CD4-positive, alpha-beta T cell (primary cell): ENCODE data around the gene ARID1B. TPM values are rescaled to one million over a fixed set of nuclear protein-coding genes. Genes with fewer than 3 reads are reported as not detected.

Experiments
- ATAC-seq: fragments of 200-7000 bp; cut with Tn5 transposase; one replicate; pipeline ENCODE4 v1.10.0; 2022; ENCODE audit warnings: mild to moderate bottlenecking; ENCODE audit not compliant: poor library complexity
- CTCF ChIA-PET: fragments of 350-600 bp; sonication (Branson Sonifier 250); formaldehyde crosslinking; loops from one replicate; lab custom pipeline; 2021; ENCODE audit warnings: antibody characterized with exemption, inconsistent platforms; lab: Charles Lee
- POLR2A ChIA-PET: fragments of 350-600 bp; sonication (Branson Sonifier 250); formaldehyde crosslinking; loops from one replicate; lab custom pipeline; 2021; ENCODE audit warnings: antibody characterized with exemption, inconsistent platforms; lab: Charles Lee
- DNase-seq, 14 experiments: peaks; one replicate each; pipeline ENCODE4 v3.0.0-alpha.2; 2013 to 2020; ENCODE audit warnings: mixed read lengths in 2 of 14
- H3K27ac ChIP-seq, 2 donors: one replicate each; pipeline versions ENCODE4 v1.5.1 to v1.7.0; 2013; ENCODE audit warnings: low read length in 2 of 2, low read depth in 1 of 2, mild to moderate bottlenecking in 1 of 2
- H3K27me3 ChIP-seq, 2 experiments: 1 replicate in 1 of 2; 2 replicates in 1 of 2; pipeline versions ENCODE4 v1.6.1 to v1.7.0; 2013; ENCODE audit warnings: low read length in 2 of 2, control low read depth in 1 of 2, mild to moderate bottlenecking in 1 of 2, moderate library complexity in 1 of 2; ENCODE audit not compliant: insufficient read depth in 2 of 2, control insufficient read depth in 1 of 2
- H3K36me3 ChIP-seq: one replicate; pipeline ENCODE4 v1.6.1; 2013; ENCODE audit warnings: low read length, control low read depth; ENCODE audit not compliant: insufficient read depth
- H3K4me1 ChIP-seq: one replicate; pipeline ENCODE4 v1.6.1; 2013; ENCODE audit warnings: low read length, control low read depth; ENCODE audit not compliant: insufficient read depth
- H3K4me3 ChIP-seq: one replicate; pipeline ENCODE4 v1.5.1; 2013; ENCODE audit warnings: mild to moderate bottlenecking, low read length, moderate library complexity
- H3K9me3 ChIP-seq, 2 experiments: 1 replicate in 1 of 2; 2 replicates in 1 of 2; pipeline versions ENCODE4 v1.6.1 to v1.7.0; 2013; ENCODE audit warnings: low read length in 2 of 2, mild to moderate bottlenecking in 2 of 2, control low read depth in 1 of 2, moderate library complexity in 1 of 2; ENCODE audit not compliant: control insufficient read depth in 1 of 2, insufficient read depth in 1 of 2
- H3K27ac Mint-ChIP-seq: one replicate; pipeline ENCODE4 v1.8.0; 2020; ENCODE audit warnings: mixed read lengths
- H3K27me3 Mint-ChIP-seq: one replicate; pipeline ENCODE4 v1.8.0; 2021; ENCODE audit warnings: mixed read lengths
- H3K36me3 Mint-ChIP-seq: one replicate; pipeline ENCODE4 v1.8.0; 2021; ENCODE audit warnings: low read depth, mixed read lengths
- H3K4me1 Mint-ChIP-seq: one replicate; pipeline ENCODE4 v1.8.0; 2021; ENCODE audit warnings: low read depth, mixed read lengths
- H3K4me3 Mint-ChIP-seq: one replicate; pipeline ENCODE4 v1.8.0; 2020; ENCODE audit warnings: mild to moderate bottlenecking, mixed read lengths
- H3K9me3 Mint-ChIP-seq: one replicate; pipeline ENCODE4 v1.8.0; 2020; ENCODE audit warnings: mixed read lengths
- intact Hi-C, 2 experiments: fragments of 100-400 bp; cut with DNase I in 1 of 2; cut with micrococcal nuclease in 1 of 2; formaldehyde crosslinking; loops; one replicate each; pipeline versions ENCODE4 v1.15.1 to v1.9.0; 2023 to 2025; cut with DNase I, micrococcal nuclease
- total RNA-seq, 174 experiments: library from RNA in 2 of 174; stranded (reverse) in 2 of 174; gene quantifications; one replicate each; pipeline ENCODE4 v1.2.3 and lab custom pipeline; 2021 to 2026
- TF ChIP-seq, protein P1 (sequence below): fragments of 200-600 bp; IDR thresholded peaks from one replicate; pipeline ENCODE4 v1.8.0; 2022; ENCODE audit warnings: antibody characterized with exemption, mild to moderate bottlenecking

Gene ARID1B
- total RNA-seq, 2 experiments from 2014 or later = 120 to 125 TPM

DNA sequence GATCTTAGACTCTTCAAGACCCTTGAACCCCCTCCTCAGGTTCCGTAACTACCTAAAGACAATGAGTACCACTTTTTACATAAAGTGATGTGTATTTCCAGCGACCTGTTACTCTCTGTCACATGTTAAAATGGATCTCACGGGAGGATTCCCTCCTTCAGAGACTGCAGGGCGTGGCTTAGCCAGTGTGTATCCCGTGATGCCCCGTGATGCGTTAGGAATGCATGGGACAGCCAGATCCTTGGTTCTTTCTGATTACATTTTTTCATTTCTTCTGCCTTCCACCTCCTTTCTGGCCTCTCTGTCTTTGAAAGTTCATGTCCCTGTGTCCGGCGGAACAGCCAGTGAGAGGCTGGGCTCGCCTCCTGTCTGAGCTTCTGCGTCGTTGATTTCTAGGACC, 390.7 kb downstream of the ARID1B start:
- no peaks in the 10 kb centered on the region for H3K27me3 Mint-ChIP-seq
- H3K4me1 ChIP-seq = no peaks in the 10 kb centered on the region
- ChIA-PET POLR2A (no interaction called here), CTCF (no interaction called here)
- H3K4me3 Mint-ChIP-seq = no peak overlapping the region
- intact Hi-C loops = no loop called here
- no peak overlapping the region for H3K27ac Mint-ChIP-seq
- no peaks in the 10 kb centered on the region for H3K9me3 ChIP-seq
- TF ChIP-seq, protein P1, sequence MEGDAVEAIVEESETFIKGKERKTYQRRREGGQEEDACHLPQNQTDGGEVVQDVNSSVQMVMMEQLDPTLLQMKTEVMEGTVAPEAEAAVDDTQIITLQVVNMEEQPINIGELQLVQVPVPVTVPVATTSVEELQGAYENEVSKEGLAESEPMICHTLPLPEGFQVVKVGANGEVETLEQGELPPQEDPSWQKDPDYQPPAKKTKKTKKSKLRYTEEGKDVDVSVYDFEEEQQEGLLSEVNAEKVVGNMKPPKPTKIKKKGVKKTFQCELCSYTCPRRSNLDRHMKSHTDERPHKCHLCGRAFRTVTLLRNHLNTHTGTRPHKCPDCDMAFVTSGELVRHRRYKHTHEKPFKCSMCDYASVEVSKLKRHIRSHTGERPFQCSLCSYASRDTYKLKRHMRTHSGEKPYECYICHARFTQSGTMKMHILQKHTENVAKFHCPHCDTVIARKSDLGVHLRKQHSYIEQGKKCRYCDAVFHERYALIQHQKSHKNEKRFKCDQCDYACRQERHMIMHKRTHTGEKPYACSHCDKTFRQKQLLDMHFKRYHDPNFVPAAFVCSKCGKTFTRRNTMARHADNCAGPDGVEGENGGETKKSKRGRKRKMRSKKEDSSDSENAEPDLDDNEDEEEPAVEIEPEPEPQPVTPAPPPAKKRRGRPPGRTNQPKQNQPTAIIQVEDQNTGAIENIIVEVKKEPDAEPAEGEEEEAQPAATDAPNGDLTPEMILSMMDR = no peak
- H3K27me3 ChIP-seq = no peaks in the 10 kb centered on the region
- H3K4me1 Mint-ChIP-seq = no peaks in the 10 kb centered on the region
- H3K27ac ChIP-seq = no peak overlapping the region
- no peak for ATAC-seq
- no peaks in the 10 kb centered on the region for H3K9me3 Mint-ChIP-seq
- H3K36me3 ChIP-seq = peaks cover 34% of the 10 kb centered on the region
- no peak overlapping the region for H3K4me3 ChIP-seq
- peaks cover 48% of the 10 kb centered on the region for H3K36me3 Mint-ChIP-seq
- DNase-seq = no peak

DNA sequence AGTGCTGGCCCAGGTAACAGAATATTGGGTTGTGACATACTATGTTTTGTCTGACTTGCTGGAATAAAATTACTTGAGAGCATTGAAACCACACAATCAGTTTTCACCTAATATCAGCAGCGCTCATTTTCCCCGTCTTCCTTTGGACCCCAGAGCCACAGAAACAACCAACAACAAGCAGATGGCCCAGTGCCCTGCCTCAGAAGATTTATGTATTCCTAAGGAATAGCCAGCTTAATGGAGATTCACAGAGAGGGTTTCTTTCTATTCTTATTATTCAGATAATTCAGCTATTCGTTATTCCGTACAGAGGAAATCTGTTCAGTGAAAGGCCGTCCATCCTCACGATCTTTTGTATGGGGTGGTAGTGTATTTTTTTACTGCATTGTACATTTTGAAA, 391.3 kb downstream of the ARID1B start:
- TF ChIP-seq, protein P1 = no peak
- H3K36me3 Mint-ChIP-seq = peaks cover 51% of the 10 kb centered on the region
- no peaks in the 10 kb centered on the region for H3K4me1 Mint-ChIP-seq
- no peaks in the 10 kb centered on the region for H3K27me3 Mint-ChIP-seq
- no peaks in the 10 kb centered on the region for H3K9me3 Mint-ChIP-seq
- H3K36me3 ChIP-seq = peaks cover 34% of the 10 kb centered on the region
- no peak overlapping the region for H3K4me3 Mint-ChIP-seq
- ChIA-PET CTCF (no interaction called here), POLR2A (no interaction called here)
- no peak overlapping the region for H3K4me3 ChIP-seq
- H3K27ac Mint-ChIP-seq = no peak overlapping the region
- H3K27me3 ChIP-seq = no peaks in the 10 kb centered on the region
- ATAC-seq (no peak), DNase-seq (no peak)
- no peaks in the 10 kb centered on the region for H3K4me1 ChIP-seq
- H3K27ac ChIP-seq = no peak overlapping the region
- intact Hi-C loops = no loop called here
- H3K9me3 ChIP-seq = no peaks in the 10 kb centered on the region

DNA sequence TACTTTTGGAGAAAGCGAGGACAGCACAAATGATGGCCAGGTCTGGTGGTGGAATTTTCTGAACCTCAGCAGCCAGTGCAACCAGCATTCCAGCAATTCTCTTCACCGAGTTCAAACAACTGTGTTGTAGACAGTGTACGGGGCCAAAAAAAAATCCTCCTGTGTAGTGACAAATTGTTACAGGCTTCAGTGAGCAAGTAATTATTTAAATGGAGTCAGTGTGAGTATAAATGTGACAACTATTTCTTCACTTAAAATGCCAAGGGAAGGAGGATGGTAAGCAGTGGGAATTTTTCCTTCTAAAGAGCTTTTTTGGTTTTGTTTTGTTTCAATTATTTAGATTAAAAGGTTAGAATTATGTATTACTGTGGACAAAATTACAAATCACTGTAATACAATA, 392.0 kb downstream of the ARID1B start:
- no peaks in the 10 kb centered on the region for H3K9me3 Mint-ChIP-seq
- intact Hi-C loops = no loop called here
- no peak overlapping the region for H3K27ac Mint-ChIP-seq
- H3K9me3 ChIP-seq = no peaks in the 10 kb centered on the region
- no peaks in the 10 kb centered on the region for H3K4me1 ChIP-seq
- DNase-seq = no peak
- peaks cover 34% of the 10 kb centered on the region for H3K36me3 ChIP-seq
- H3K4me3 ChIP-seq = no peak overlapping the region
- H3K27ac ChIP-seq = no peak overlapping the region
- H3K36me3 Mint-ChIP-seq = peaks cover 56% of the 10 kb centered on the region
- H3K27me3 Mint-ChIP-seq = no peaks in the 10 kb centered on the region
- no peak for ATAC-seq
- no peaks in the 10 kb centered on the region for H3K4me1 Mint-ChIP-seq
- H3K27me3 ChIP-seq = no peaks in the 10 kb centered on the region
- POLR2A ChIA-PET = no interaction called here
- CTCF ChIA-PET = no interaction called here
- TF ChIP-seq, protein P1 = no peak
- H3K4me3 Mint-ChIP-seq = no peak overlapping the region
